CD4-positive, alpha-beta T cell (primary cell): Measurements from ENCODE around the gene CRTAP. TPM values are rescaled to one million over a fixed set of nuclear protein-coding genes. Genes with fewer than 3 reads are reported as not detected.

Experiments
- ATAC-seq: fragments of 200-7000 bp; cut with Tn5 transposase; one replicate; pipeline ENCODE4 v1.10.0; 2022; ENCODE audit warnings: mild to moderate bottlenecking; ENCODE audit not compliant: poor library complexity
- CTCF ChIA-PET: fragments of 350-600 bp; sonication (Branson Sonifier 250); formaldehyde crosslinking; loops from one replicate; lab custom pipeline; 2021; ENCODE audit warnings: antibody characterized with exemption, inconsistent platforms; lab: Charles Lee
- POLR2A ChIA-PET: fragments of 350-600 bp; sonication (Branson Sonifier 250); formaldehyde crosslinking; loops from one replicate; lab custom pipeline; 2021; ENCODE audit warnings: antibody characterized with exemption, inconsistent platforms; lab: Charles Lee
- DNase-seq, 14 experiments: peaks; one replicate each; pipeline ENCODE4 v3.0.0-alpha.2; 2013 to 2020; ENCODE audit warnings: mixed read lengths in 2 of 14
- H3K27ac ChIP-seq, 2 donors: one replicate each; pipeline versions ENCODE4 v1.5.1 to v1.7.0; 2013; ENCODE audit warnings: low read length in 2 of 2, low read depth in 1 of 2, mild to moderate bottlenecking in 1 of 2
- H3K27me3 ChIP-seq, 2 experiments: 1 replicate in 1 of 2; 2 replicates in 1 of 2; pipeline versions ENCODE4 v1.6.1 to v1.7.0; 2013; ENCODE audit warnings: low read length in 2 of 2, control low read depth in 1 of 2, mild to moderate bottlenecking in 1 of 2, moderate library complexity in 1 of 2; ENCODE audit not compliant: insufficient read depth in 2 of 2, control insufficient read depth in 1 of 2
- H3K36me3 ChIP-seq: one replicate; pipeline ENCODE4 v1.6.1; 2013; ENCODE audit warnings: low read length, control low read depth; ENCODE audit not compliant: insufficient read depth
- H3K4me1 ChIP-seq: one replicate; pipeline ENCODE4 v1.6.1; 2013; ENCODE audit warnings: low read length, control low read depth; ENCODE audit not compliant: insufficient read depth
- H3K4me3 ChIP-seq: one replicate; pipeline ENCODE4 v1.5.1; 2013; ENCODE audit warnings: mild to moderate bottlenecking, low read length, moderate library complexity
- H3K9me3 ChIP-seq, 2 experiments: 1 replicate in 1 of 2; 2 replicates in 1 of 2; pipeline versions ENCODE4 v1.6.1 to v1.7.0; 2013; ENCODE audit warnings: low read length in 2 of 2, mild to moderate bottlenecking in 2 of 2, control low read depth in 1 of 2, moderate library complexity in 1 of 2; ENCODE audit not compliant: control insufficient read depth in 1 of 2, insufficient read depth in 1 of 2
- H3K27ac Mint-ChIP-seq: one replicate; pipeline ENCODE4 v1.8.0; 2020; ENCODE audit warnings: mixed read lengths
- H3K27me3 Mint-ChIP-seq: one replicate; pipeline ENCODE4 v1.8.0; 2021; ENCODE audit warnings: mixed read lengths
- H3K36me3 Mint-ChIP-seq: one replicate; pipeline ENCODE4 v1.8.0; 2021; ENCODE audit warnings: low read depth, mixed read lengths
- H3K4me1 Mint-ChIP-seq: one replicate; pipeline ENCODE4 v1.8.0; 2021; ENCODE audit warnings: low read depth, mixed read lengths
- H3K4me3 Mint-ChIP-seq: one replicate; pipeline ENCODE4 v1.8.0; 2020; ENCODE audit warnings: mild to moderate bottlenecking, mixed read lengths
- H3K9me3 Mint-ChIP-seq: one replicate; pipeline ENCODE4 v1.8.0; 2020; ENCODE audit warnings: mixed read lengths
- intact Hi-C, 2 experiments: fragments of 100-400 bp; cut with DNase I in 1 of 2; cut with micrococcal nuclease in 1 of 2; formaldehyde crosslinking; loops; one replicate each; pipeline versions ENCODE4 v1.15.1 to v1.9.0; 2023 to 2025; cut with DNase I, micrococcal nuclease
- total RNA-seq, 174 experiments: library from RNA in 2 of 174; stranded (reverse) in 2 of 174; gene quantifications; one replicate each; pipeline ENCODE4 v1.2.3 and lab custom pipeline; 2021 to 2026
- TF ChIP-seq, protein P1 (sequence below): fragments of 200-600 bp; IDR thresholded peaks from one replicate; pipeline ENCODE4 v1.8.0; 2022; ENCODE audit warnings: antibody characterized with exemption, mild to moderate bottlenecking

The CRTAP gene
- total RNA-seq, 2 experiments from 2014 or later: 38.2 to 40.3 TPM

DNA sequence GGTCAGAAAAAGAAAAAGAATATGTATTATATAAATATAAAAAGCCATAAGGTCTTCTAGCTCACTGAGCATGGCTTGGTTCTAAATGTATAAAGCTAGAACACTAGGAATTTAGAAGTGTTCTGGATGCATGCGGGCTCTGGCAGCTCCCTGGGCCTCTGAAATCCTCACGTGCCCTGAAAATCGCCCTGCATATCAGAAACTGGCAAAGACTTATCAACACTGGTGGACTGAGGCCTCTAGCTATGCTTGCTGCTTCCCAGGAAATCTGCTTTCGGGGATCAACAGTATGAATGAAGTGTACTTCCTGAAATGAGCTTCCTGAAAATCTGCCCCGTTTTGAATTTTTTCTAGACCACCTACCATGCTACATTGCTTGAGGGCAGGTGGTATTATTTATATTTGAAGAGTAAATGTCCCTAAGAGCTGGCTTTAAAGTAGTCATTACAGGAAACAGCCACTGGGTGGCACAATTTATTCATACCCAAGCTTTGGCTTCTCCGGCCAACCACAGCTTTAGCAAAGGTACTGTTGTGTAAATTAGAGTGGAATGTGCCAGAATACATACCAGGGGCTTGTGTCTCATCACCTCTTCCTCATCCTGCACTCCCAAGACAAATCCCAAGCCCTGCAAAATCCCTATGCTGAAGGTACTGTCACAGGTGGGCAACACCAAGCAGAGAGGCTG lies 17.7 kb downstream of the CRTAP start:
- Histone ChIP-seq H3K36me3 (peaks cover 54% of the 10 kb centered on the region), H3K27me3 (no peaks in the 10 kb centered on the region), H3K9me3 (no peaks in the 10 kb centered on the region), H3K27ac (no peak overlapping the region), H3K4me1 (no peaks in the 10 kb centered on the region), H3K4me3 (no peak overlapping the region)
- Mint-ChIP-seq H3K4me1 (peaks cover 6% of the 10 kb centered on the region), H3K27me3 (no peaks in the 10 kb centered on the region), H3K36me3 (peaks cover 62% of the 10 kb centered on the region), H3K9me3 (no peaks in the 10 kb centered on the region), H3K4me3 (no peak overlapping the region), H3K27ac (no peak overlapping the region)
- TF ChIP-seq, protein P1, sequence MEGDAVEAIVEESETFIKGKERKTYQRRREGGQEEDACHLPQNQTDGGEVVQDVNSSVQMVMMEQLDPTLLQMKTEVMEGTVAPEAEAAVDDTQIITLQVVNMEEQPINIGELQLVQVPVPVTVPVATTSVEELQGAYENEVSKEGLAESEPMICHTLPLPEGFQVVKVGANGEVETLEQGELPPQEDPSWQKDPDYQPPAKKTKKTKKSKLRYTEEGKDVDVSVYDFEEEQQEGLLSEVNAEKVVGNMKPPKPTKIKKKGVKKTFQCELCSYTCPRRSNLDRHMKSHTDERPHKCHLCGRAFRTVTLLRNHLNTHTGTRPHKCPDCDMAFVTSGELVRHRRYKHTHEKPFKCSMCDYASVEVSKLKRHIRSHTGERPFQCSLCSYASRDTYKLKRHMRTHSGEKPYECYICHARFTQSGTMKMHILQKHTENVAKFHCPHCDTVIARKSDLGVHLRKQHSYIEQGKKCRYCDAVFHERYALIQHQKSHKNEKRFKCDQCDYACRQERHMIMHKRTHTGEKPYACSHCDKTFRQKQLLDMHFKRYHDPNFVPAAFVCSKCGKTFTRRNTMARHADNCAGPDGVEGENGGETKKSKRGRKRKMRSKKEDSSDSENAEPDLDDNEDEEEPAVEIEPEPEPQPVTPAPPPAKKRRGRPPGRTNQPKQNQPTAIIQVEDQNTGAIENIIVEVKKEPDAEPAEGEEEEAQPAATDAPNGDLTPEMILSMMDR: peak; percentile 90
- ATAC-seq (peak; percentile 67), DNase-seq (peak in 9 of 14 experiments; percentile 5 to 67 (median 18))
- ChIA-PET POLR2A (interaction anchor here (0.6 to 1.5 kb wide), 6 partner anchors 18 to 656 kb away, joined by 3 to 9 read pairs (median 4); partner anchors contain the start of gene CRTAP), CTCF (interaction anchor here (0.6 to 1.8 kb wide), 15 partner anchors 9 to 656 kb away, joined by 3 to 9 read pairs (median 4); no protein-coding TSS in a partner anchor)
- intact Hi-C loops: loop anchor here (1.0 to 5.0 kb wide), 7 partner anchors 184 to 656 kb away; no protein-coding TSS in a partner anchor

GRCh38 chr3:33132019-33132360 lies 18.2 kb downstream of the CRTAP start:
- Histone ChIP-seq H3K4me1 (no peaks in the 10 kb centered on the region), H3K9me3 (no peaks in the 10 kb centered on the region), H3K36me3 (peaks cover 58% of the 10 kb centered on the region), H3K27ac (no peak overlapping the region), H3K4me3 (no peak overlapping the region), H3K27me3 (no peaks in the 10 kb centered on the region)
- Mint-ChIP-seq H3K4me1 (peaks cover 6% of the 10 kb centered on the region), H3K9me3 (no peaks in the 10 kb centered on the region), H3K4me3 (no peak overlapping the region), H3K27ac (no peak overlapping the region), H3K36me3 (peaks cover 63% of the 10 kb centered on the region), H3K27me3 (no peaks in the 10 kb centered on the region)
- no peak for DNase-seq
- TF ChIP-seq, protein P1: peak; percentile 75
- intact Hi-C loops: loop anchor here in 1 of 2 experiments (5.0 kb wide), 2 partner anchors 185 to 240 kb away; no protein-coding TSS in a partner anchor
- ATAC-seq: no peak
- CTCF ChIA-PET: interaction anchor here (0.6 to 1.8 kb wide), 14 partner anchors 8 to 655 kb away, joined by 3 to 9 read pairs (median 4); no protein-coding TSS in a partner anchor
- POLR2A ChIA-PET: interaction anchor here (0.9 to 1.5 kb wide), 4 partner anchors 18 to 655 kb away, joined by 3 to 9 read pairs (median 4); partner anchors contain the start of gene CRTAP

DNA sequence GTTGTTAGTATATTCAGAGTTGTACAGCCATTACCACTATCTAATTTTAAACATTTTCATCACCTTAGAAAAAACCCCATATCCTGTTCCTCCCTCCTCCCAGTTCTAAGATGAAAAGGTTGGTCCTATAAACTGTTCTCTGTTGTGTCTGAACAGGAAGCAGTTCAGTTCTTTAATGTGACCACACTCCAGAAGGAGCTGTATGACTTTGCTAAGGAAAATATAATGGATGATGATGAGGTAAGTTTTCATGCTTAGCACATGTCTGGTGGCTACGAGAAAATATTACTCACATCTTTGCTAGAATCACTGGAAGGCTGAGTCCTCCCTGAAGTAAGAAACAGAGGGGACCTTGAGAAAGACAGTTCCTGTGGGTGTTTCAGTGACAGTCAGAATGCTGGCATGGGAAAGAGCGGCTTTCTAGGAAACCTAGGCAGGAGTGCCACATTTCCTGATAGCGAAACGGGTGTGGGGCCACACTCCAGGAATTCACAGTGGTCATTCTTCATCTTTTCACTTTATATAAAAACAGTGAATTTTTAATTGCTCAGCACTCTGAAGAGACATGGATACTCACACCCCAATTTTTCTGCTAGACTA lies 20.3 kb downstream of the CRTAP start:
- CTCF ChIA-PET: no interaction called here
- H3K4me3 Mint-ChIP-seq: no peak overlapping the region
- H3K27ac ChIP-seq: no peak overlapping the region

More for the DNA sequence above, 20.3 kb downstream of the CRTAP start:
- Mint-ChIP-seq H3K4me1 (peaks cover 6% of the 10 kb centered on the region), H3K9me3 (no peaks in the 10 kb centered on the region), H3K36me3 (peaks cover 73% of the 10 kb centered on the region), H3K27me3 (no peaks in the 10 kb centered on the region), H3K27ac (no peak overlapping the region)
- H3K4me3 ChIP-seq: no peak overlapping the region
- no peak for ATAC-seq
- H3K4me1 ChIP-seq: no peaks in the 10 kb centered on the region
- no peaks in the 10 kb centered on the region for H3K9me3 ChIP-seq
- no peak for DNase-seq
- intact Hi-C loops: loop anchor here in 1 of 2 experiments (5.0 kb wide), 2 partner anchors 187 to 238 kb away; no protein-coding TSS in a partner anchor
- H3K36me3 ChIP-seq: peaks cover 56% of the 10 kb centered on the region
- TF ChIP-seq, protein P1: no peak
- POLR2A ChIA-PET: no interaction called here
- no peaks in the 10 kb centered on the region for H3K27me3 ChIP-seq
